Fibroblast of lung (primary cell): ENCODE data around the gene DNAH9. TPM values are rescaled to one million over a fixed set of nuclear protein-coding genes. Genes with fewer than 3 reads are reported as not detected.

Experiments
- DNase-seq, 2 donors: peaks; one replicate each; pipeline versions ENCODE4 v3.0.0 to v3.0.0-alpha.2; 2010; ENCODE audit warnings: low read depth in 2 of 2
- H2AFZ ChIP-seq: 2 replicates; pipeline ENCODE4 v1.5.1; 2012; ENCODE audit warnings: low read length, control low read depth, inconsistent platforms
- H3K27ac ChIP-seq: 2 replicates; pipeline ENCODE4 v1.5.1; 2011; ENCODE audit warnings: low read length, control low read depth; ENCODE audit not compliant: insufficient read depth
- H3K27me3 ChIP-seq: 2 replicates; pipeline ENCODE4 v1.5.1; 2011; ENCODE audit warnings: mild to moderate bottlenecking, low read length; ENCODE audit not compliant: control insufficient read depth, insufficient read depth
- H3K36me3 ChIP-seq: 2 replicates; pipeline ENCODE4 v1.5.1; 2011; ENCODE audit warnings: low read length; ENCODE audit not compliant: control insufficient read depth, insufficient read depth
- H3K4me1 ChIP-seq: 2 replicates; pipeline ENCODE4 v1.5.1; 2011; ENCODE audit warnings: low read length; ENCODE audit not compliant: control insufficient read depth, insufficient read depth; ENCODE audit errors: extremely low read depth
- H3K4me2 ChIP-seq: 2 replicates; pipeline ENCODE4 v1.5.1; 2011; ENCODE audit warnings: low read length, control low read depth; ENCODE audit not compliant: insufficient read depth; ENCODE audit errors: extremely low read depth
- H3K4me3 ChIP-seq, 4 experiments: fragments of 200-600 bp in 1 of 4; sonication (generic) in 1 of 4; replicated peaks in 1 of 4; 2 replicates each; pipeline ENCODE4 v1.5.1; 2011 to 2016; ENCODE audit warnings: low read length in 4 of 4, low read depth in 3 of 4, mild to moderate bottlenecking in 3 of 4, control low read depth in 2 of 4, inconsistent platforms in 1 of 4, mixed read lengths in 1 of 4; ENCODE audit not compliant: insufficient read depth in 1 of 4; ENCODE audit errors: control extremely low read depth in 1 of 4
- H3K79me2 ChIP-seq: 2 replicates; pipeline ENCODE4 v1.5.1; 2012; ENCODE audit warnings: mild to moderate bottlenecking, low read length, inconsistent platforms; ENCODE audit not compliant: control insufficient read depth, insufficient read depth
- H3K9ac ChIP-seq: 2 replicates; pipeline ENCODE4 v1.5.1; 2011; ENCODE audit warnings: mild to moderate bottlenecking, low read length, control low read depth; ENCODE audit not compliant: insufficient read depth
- H3K9me3 ChIP-seq: 2 replicates; pipeline ENCODE4 v1.5.1; 2012; ENCODE audit warnings: low read depth, low read length; ENCODE audit not compliant: control insufficient read depth, insufficient read depth
- H4K20me1 ChIP-seq: 2 replicates; pipeline ENCODE4 v1.5.1; 2011; ENCODE audit warnings: low read length; ENCODE audit not compliant: control insufficient read depth, insufficient read depth; ENCODE audit errors: extremely low read depth
- CTCF ChIP-seq, 2 donors: IDR thresholded peaks in 1 of 2; conservative IDR thresholded peaks in 1 of 2; 1 replicate in 1 of 2; 2 replicates in 1 of 2; pipeline ENCODE4 v1.5.1; 2011 to 2012; ENCODE audit warnings: low read length in 2 of 2, control low read depth in 1 of 2, inconsistent platforms in 1 of 2, low read depth in 1 of 2, mild to moderate bottlenecking in 1 of 2
- EZH2 ChIP-seq: IDR thresholded peaks from 2 replicates; pipeline ENCODE4 v1.5.1; 2012; ENCODE audit warnings: low read length, control low read depth, mild to moderate bottlenecking; ENCODE audit errors: missing control alignments
- polyA plus RNA-seq, 2 donors: library from polyadenylated mRNA; depleted of rRNA in 1 of 2; stranded (reverse) in 1 of 2; unstranded in 1 of 2; fragments of >200 nt; gene quantifications; 2 replicates each; pipeline ENCODE4 v1.2.1, GENCODE V29; 2011 to 2012; ENCODE audit warnings: missing spikeins in 1 of 2
- total RNA-seq: library from RNA; depleted of rRNA; stranded (reverse); fragments of >200 nt; gene quantifications from 2 replicates; pipeline ENCODE4 v1.2.1, GENCODE V29; 2014

Gene DNAH9
- total and polyA plus RNA-seq, 2 donors (not counting 1 experiment from before 2014, with no cell fraction given), result not detected

GRCh38 chr17:11882716-11883115 lies 284.4 kb downstream of the DNAH9 start:
- Histone ChIP-seq H3K27me3 (no peaks in the 10 kb centered on the region), H3K4me3 (no peak overlapping the region), H3K4me1 (no peaks in the 10 kb centered on the region), H4K20me1 (no peaks in the 10 kb centered on the region), H3K79me2 (no peaks in the 10 kb centered on the region), H2AFZ (no peak overlapping the region), H3K27ac (no peak overlapping the region), H3K4me2 (no peak overlapping the region), H3K9me3 (no peaks in the 10 kb centered on the region), H3K36me3 (no peaks in the 10 kb centered on the region), H3K9ac (no peak overlapping the region)
- no peak for TF ChIP-seq CTCF (conservative IDR thresholded peaks at IDR 0.05 in 1 of 2, IDR thresholded peaks at IDR 0.05 in 1 of 2; ENCODE audit: low read depth in 1 of 2, low read length in 2 of 2)
- no peak for TF ChIP-seq EZH2
- DNase-seq, result no peak

- H4K20me1 ChIP-seq, result no peaks in the 10 kb centered on the region
- H3K27ac ChIP-seq, result no peak overlapping the region
- no peak overlapping the region for H2AFZ ChIP-seq
- no peaks in the 10 kb centered on the region for H3K9me3 ChIP-seq
- no peak overlapping the region for H3K4me2 ChIP-seq
- no peak overlapping the region for H3K9ac ChIP-seq
- no peaks in the 10 kb centered on the region for H3K27me3 ChIP-seq
- no peaks in the 10 kb centered on the region for H3K4me1 ChIP-seq
- H3K36me3 ChIP-seq, result no peaks in the 10 kb centered on the region
- no peak overlapping the region for H3K4me3 ChIP-seq
- no peaks in the 10 kb centered on the region for H3K79me2 ChIP-seq
- TF ChIP-seq EZH2, result no peak
- no peak for TF ChIP-seq CTCF (conservative IDR thresholded peaks at IDR 0.05 in 1 of 2, IDR thresholded peaks at IDR 0.05 in 1 of 2; ENCODE audit: low read depth in 1 of 2, low read length in 2 of 2)
- no peak for DNase-seq
Observed at GRCh38 chr17:11885051-11885450, 286.8 kb downstream of the DNAH9 start.

GRCh38 chr17:11889266-11889665 lies 291.0 kb downstream of the DNAH9 start:
- no peak overlapping the region for H3K4me3 ChIP-seq
- TF ChIP-seq CTCF (conservative IDR thresholded peaks at IDR 0.05 in 1 of 2, IDR thresholded peaks at IDR 0.05 in 1 of 2; ENCODE audit: low read depth in 1 of 2, low read length in 2 of 2) (no peak), EZH2 (no peak)
- H3K9me3 ChIP-seq, result no peaks in the 10 kb centered on the region
- no peaks in the 10 kb centered on the region for H3K4me1 ChIP-seq
- no peak overlapping the region for H3K4me2 ChIP-seq
- H4K20me1 ChIP-seq, result no peaks in the 10 kb centered on the region
- H3K36me3 ChIP-seq, result no peaks in the 10 kb centered on the region
- no peak overlapping the region for H2AFZ ChIP-seq
- no peak overlapping the region for H3K27ac ChIP-seq
- no peaks in the 10 kb centered on the region for H3K27me3 ChIP-seq
- no peak overlapping the region for H3K9ac ChIP-seq
- no peaks in the 10 kb centered on the region for H3K79me2 ChIP-seq
- DNase-seq, result no peak
